ENCODE measurements around the gene HDAC5.

DNA sequence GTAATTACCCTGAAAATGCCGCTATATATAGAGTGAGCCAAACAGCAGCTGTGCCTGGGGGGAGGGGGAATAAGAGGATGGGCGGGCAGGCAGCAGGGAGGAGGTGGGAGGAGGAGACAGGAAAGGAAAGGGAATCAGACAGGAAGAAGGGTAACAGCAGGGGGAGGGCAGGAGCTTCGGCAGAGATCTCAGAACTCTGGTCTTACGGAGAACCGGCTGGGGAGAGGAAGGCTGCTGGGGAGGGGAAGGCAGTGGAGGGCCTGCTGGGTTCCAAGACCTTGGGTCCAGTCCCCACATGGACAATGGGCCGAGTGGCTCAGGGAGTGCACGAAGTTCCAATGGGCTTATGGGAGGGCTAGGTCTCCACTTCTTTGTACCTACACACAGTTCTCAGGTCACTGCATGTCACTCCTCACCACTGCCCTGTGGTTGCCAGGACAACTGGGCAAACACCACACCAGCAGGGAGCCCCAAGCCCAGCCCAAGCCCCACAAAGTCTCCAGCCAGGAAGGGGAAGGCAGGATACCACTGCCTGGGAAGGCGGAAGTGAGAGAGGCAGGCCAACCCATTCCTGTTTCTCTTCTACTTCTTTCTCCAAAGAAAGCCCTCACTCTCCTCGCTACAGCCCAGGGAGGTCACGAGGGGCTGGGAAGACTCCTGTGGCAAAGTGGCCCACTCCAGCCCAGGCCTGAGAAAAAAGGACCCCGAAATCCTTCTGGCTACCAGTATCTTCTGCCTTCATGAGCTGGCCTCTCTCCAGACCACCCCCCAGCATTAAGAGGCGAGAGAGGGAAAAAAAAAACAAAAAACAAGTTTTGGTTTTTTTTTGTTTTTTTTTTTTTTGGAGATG, 27.6 kb downstream of the HDAC5 start:
- no peak for TF ChIP-seq ZNF274 (IDR thresholded peaks at IDR 0.05; ENCODE audit: low read depth, low read length)
- no peak for TF ChIP-seq YY1 (IDR thresholded peaks at IDR 0.05; ENCODE audit: insufficient read depth, insufficient read length)
- TF ChIP-seq SUZ12 (IDR thresholded peaks at IDR 0.05; ENCODE audit: extremely low read depth, insufficient read depth, insufficient read length) = no peak
